Large intestine (tissue), 3 donors: ENCODE results near the gene PLA2G4D. TPM values are rescaled to one million over a fixed set of nuclear protein-coding genes. Genes with fewer than 3 reads are reported as not detected.

Source experiments
- DNase-seq, 2 donors: peaks; one replicate each; pipeline versions ENCODE4 v3.0.0 to v3.0.0-alpha.2; 2013
- H3K27ac ChIP-seq: one replicate; pipeline ENCODE4 v1.5.1; 2013; ENCODE audit warnings: low read length
- H3K27me3 ChIP-seq: 2 replicates; pipeline ENCODE4 v1.6.1; 2013; ENCODE audit warnings: low read length; ENCODE audit not compliant: control insufficient read depth, insufficient read depth
- H3K36me3 ChIP-seq: 2 replicates; pipeline ENCODE4 v1.6.1; 2013; ENCODE audit warnings: low read length; ENCODE audit not compliant: control insufficient read depth, insufficient read depth
- H3K4me1 ChIP-seq: one replicate; pipeline ENCODE4 v1.6.1; 2013; ENCODE audit warnings: low read length; ENCODE audit not compliant: control insufficient read depth, insufficient read depth
- H3K4me3 ChIP-seq: one replicate; pipeline ENCODE4 v1.5.1; 2013; ENCODE audit warnings: low read length
- H3K9me3 ChIP-seq: one replicate; pipeline ENCODE4 v1.6.1; 2013; ENCODE audit warnings: mild to moderate bottlenecking, low read depth, low read length, moderate library complexity; ENCODE audit not compliant: control insufficient read depth
- WGBS: methylation state at CpG from one replicate; pipeline ENCODE4 v1.1.5; 2013; ENCODE audit warnings: low lambda C conversion rate; ENCODE audit not compliant: insufficient coverage; 5-methylcytosine and 5-hydroxymethylcytosine counted together
- polyA plus RNA-seq: library from polyadenylated mRNA; unstranded; fragments of 120-200 nt; gene quantifications from one replicate; pipeline ENCODE4 v1.2.1, GENCODE V29; 2013

Gene PLA2G4D
- polyA plus RNA-seq, 1 donor = 0.06 TPM

DNA sequence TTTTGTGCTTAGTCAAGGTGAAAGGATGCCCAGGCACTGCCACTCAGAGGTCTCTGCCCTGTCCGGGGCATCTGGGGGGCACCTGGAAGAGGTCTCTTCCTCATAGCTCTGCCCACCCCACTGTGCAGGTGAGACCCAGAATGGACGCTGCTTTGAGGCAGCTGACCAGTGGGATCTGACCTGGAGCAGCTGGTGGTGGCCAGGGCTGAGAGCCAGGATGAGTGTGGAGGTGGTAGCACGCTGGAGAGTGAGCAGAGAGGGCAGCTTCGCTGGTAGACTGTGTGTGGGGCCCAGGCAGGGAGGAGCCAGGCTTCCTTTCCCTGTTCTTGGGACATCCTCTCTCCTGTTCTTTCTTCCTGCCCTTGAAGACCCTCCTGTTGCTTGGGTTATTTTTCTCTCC lies 41.4 kb downstream of the PLA2G4D start:
- Histone ChIP-seq H3K27me3 (no peaks in the 10 kb centered on the region), H3K4me1 (peaks cover 9% of the 10 kb centered on the region), H3K9me3 (no peaks in the 10 kb centered on the region), H3K36me3 (no peaks in the 10 kb centered on the region), H3K4me3 (no peak overlapping the region), H3K27ac (no peak overlapping the region)
- no peak for DNase-seq
- WGBS = no CpG with 5 or more reads among the region's 4 CpGs

- no peak overlapping the region for H3K4me3 ChIP-seq
- no peaks in the 10 kb centered on the region for H3K9me3 ChIP-seq
- no peak for DNase-seq
- peaks cover 6% of the 10 kb centered on the region for H3K4me1 ChIP-seq
- H3K27ac ChIP-seq = no peak overlapping the region
- H3K36me3 ChIP-seq = no peaks in the 10 kb centered on the region
- WGBS = no CpG with 5 or more reads among the region's 10 CpGs
- H3K27me3 ChIP-seq = no peaks in the 10 kb centered on the region
Observed at GRCh38 chr15:42050484-42051255, 43.7 kb downstream of the PLA2G4D start.

DNA sequence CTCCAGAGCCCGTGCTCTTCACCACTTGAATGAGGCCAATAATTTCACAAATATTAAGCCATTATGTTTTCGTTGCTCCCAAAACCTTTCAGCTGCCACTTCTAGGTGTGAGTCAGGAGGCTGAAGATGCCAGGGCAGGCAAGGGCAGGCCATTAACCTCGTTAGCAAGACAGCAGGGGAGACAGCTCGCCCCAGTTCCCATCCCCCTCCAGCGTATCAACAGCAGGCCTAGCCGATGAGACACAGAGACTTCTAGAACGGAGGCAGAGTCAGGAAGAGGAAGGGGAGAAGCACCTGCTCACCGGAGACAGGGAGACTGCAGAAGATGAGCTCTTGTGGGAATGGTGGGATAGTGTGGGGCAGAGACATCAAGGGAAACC lies 45.6 kb downstream of the PLA2G4D start:
- DNase-seq = no peak
- peaks cover 6% of the 10 kb centered on the region for H3K4me1 ChIP-seq
- no peaks in the 10 kb centered on the region for H3K36me3 ChIP-seq
- H3K27me3 ChIP-seq = no peaks in the 10 kb centered on the region
- H3K27ac ChIP-seq = no peak overlapping the region
- no peak overlapping the region for H3K4me3 ChIP-seq
- H3K9me3 ChIP-seq = no peaks in the 10 kb centered on the region
- no CpG with 5 or more reads among the region's 8 CpGs for WGBS

DNA sequence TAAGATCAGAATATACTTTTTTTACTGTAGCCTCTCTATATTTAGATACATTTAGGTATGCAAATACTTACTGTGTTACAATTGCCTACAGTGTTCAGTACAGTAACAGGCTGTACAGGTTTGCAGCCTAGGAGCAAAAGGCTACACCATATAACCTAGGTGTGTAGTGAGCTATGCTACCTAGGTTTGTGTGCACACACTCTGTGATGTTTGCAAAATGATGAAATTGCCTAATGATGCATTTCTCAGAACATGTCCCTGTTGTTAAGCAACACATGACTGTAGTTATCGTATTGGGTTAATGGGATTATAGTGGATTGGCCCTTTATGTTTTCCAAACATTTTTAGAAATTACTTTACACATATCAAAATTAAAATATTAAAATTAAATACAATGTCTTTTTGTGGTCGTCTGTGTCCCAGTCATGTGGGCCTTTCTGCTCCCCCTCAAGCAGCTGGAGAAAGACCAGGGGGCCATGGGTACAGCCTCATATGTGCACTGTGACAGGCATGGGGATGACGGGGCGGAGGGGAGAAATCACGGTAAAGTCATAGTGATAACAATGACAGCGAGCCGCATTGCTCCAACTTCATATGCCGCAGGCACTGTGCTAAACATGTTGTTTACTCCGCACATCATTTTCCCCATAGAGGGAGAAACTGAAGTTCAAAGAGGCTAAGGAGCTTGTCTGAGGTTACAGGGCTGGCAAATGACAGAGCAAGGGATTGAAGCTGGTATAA lies 46.1 kb downstream of the PLA2G4D start:
- Histone ChIP-seq H3K27ac (no peak overlapping the region), H3K36me3 (no peaks in the 10 kb centered on the region), H3K4me3 (no peak overlapping the region), H3K27me3 (no peaks in the 10 kb centered on the region), H3K4me1 (peaks cover 6% of the 10 kb centered on the region), H3K9me3 (no peaks in the 10 kb centered on the region)
- whole genome bisulfite sequencing = no CpG with 5 or more reads among the region's 9 CpGs
- no peak for DNase-seq

DNA sequence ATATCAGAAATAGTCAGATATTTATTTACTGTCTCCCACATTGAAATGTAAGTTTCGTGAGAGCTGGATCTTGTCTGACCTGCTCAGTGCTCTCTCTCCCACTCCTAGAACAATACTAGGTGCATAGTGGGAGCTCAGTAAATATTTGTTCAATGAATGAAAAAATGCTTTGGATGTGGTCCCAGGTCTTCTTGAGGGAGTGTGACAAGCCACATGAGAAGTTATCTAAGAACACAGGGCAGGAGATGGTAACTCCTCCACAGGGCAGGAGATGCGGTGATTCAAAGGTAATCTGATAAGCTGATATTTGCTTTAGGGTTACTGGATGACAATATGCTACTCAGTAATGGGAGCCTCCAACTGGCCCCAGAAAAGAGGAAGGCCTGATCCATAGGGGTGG lies 47.8 kb downstream of the PLA2G4D start:
- H3K9me3 ChIP-seq = no peaks in the 10 kb centered on the region
- H3K27me3 ChIP-seq = no peaks in the 10 kb centered on the region
- no peak for DNase-seq
- no peaks in the 10 kb centered on the region for H3K36me3 ChIP-seq
- peaks cover 6% of the 10 kb centered on the region for H3K4me1 ChIP-seq
- H3K4me3 ChIP-seq = no peak overlapping the region
- no peak overlapping the region for H3K27ac ChIP-seq
- WGBS = no CpG with 5 or more reads among the region's 2 CpGs

DNA sequence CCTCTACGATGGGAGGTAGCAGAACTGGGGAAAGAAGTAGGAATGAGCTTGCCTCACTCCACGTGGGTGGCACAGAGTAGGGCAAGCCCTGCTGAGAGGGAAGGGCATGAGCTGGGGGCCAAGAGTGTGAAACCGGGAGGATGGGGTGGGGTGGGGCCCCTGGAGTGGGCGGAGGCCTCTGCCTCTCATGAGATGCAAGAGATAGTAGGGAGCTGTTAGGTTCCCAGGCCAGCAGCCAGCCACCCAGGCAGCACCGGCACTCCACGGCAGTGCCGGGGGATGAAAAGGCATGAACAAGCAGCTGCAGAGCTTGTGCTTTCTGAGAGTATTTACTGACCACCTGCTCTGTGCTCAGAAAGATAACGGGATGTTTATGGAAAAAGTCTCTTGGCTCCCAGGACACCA lies 49.1 kb downstream of the PLA2G4D start:
- Histone ChIP-seq H3K4me1 (peaks cover 6% of the 10 kb centered on the region), H3K36me3 (no peaks in the 10 kb centered on the region), H3K27ac (no peak overlapping the region), H3K9me3 (no peaks in the 10 kb centered on the region), H3K27me3 (no peaks in the 10 kb centered on the region), H3K4me3 (no peak overlapping the region)
- no CpG with 5 or more reads among the region's 8 CpGs for WGBS
- DNase-seq = no peak

DNA sequence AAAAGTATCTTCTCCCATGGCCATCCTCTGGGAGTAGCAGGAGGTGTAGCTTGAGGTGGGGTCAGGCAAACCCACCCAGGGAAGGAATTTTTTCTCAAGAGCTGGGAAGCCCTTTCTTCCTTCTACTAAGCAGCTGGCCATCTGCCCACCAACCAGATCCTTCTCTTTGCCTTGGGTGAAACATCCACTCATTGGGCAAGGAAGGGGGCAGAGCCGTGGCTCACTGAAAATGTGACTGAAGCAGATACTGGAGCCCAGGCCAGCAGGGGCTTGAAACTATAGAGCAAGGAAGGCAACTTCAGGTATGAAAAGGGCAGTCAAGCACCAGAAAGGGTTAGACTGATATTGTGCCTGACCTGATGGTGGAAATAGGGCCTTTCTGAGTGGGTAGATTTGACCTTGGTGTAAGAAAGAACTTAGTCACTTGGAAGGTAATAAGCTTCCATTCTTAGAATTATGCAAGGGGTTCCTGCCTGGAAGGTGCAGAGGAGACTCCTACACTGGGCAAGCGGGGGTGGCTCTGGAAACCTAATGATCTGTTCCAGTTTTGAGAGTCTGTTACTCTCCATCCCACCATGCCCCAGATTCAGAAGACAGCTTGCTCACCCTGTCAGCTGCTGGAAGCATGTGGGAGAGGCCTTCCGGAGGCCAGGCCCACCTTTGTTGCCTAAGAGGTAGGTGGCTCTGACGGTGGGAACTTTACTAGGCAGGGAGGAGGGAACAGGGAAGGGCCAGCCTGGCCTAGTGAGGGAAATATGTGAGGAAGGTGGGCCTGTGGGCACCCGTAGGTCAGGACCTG lies 51.6 kb downstream of the PLA2G4D start:
- Histone ChIP-seq H3K4me3 (no peak overlapping the region), H3K27me3 (no peaks in the 10 kb centered on the region)
- WGBS = 100% methylated on average over 1 of the region's 5 CpGs

GRCh38 chr15:42038401-42038800 lies 56.0 kb downstream of the PLA2G4D start:
- Histone ChIP-seq H3K9me3 (no peaks in the 10 kb centered on the region), H3K27ac (no peak overlapping the region), H3K4me1 (peaks cover 8% of the 10 kb centered on the region), H3K36me3 (no peaks in the 10 kb centered on the region), H3K27me3 (no peaks in the 10 kb centered on the region), H3K4me3 (no peak overlapping the region)
- WGBS = 100% methylated on average over 1 of the region's 6 CpGs
- no peak for DNase-seq

More for the DNA sequence above, 51.6 kb downstream of the PLA2G4D start:
- H3K27ac ChIP-seq = no peak overlapping the region
- DNase-seq = no peak
- H3K36me3 ChIP-seq = no peaks in the 10 kb centered on the region
- no peaks in the 10 kb centered on the region for H3K9me3 ChIP-seq
- H3K4me1 ChIP-seq = peaks cover 6% of the 10 kb centered on the region

GRCh38 chr15:42037656-42038055 lies 56.7 kb downstream of the PLA2G4D start:
- H3K27me3 ChIP-seq = no peaks in the 10 kb centered on the region
- H3K4me1 ChIP-seq = peaks cover 8% of the 10 kb centered on the region
- no peaks in the 10 kb centered on the region for H3K9me3 ChIP-seq
- WGBS = no CpG with 5 or more reads among the region's 8 CpGs
- H3K36me3 ChIP-seq = no peaks in the 10 kb centered on the region
- H3K27ac ChIP-seq = no peak overlapping the region
- no peak for DNase-seq
- no peak overlapping the region for H3K4me3 ChIP-seq

DNA sequence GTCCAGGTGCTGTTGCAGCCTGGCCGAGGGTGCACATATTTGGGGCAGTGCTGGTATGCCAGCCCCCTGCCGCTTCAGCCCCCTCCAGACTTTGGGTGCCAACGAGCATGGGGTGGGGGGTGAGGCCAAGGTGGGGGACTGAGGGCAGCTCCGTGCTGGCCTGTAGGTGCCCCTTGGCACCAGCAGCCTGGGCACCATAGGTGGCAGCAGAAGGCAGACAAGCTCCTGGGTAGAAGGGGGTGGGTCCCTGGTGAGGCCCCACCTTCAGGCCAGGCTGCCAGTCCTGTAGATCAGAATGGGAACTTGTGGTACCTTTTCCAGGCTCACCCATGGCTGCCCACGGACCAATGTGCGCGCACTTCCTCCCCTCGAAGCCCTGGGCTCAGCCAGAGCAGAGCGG lies 57.4 kb downstream of the PLA2G4D start:
- no peak for DNase-seq
- H3K36me3 ChIP-seq = no peaks in the 10 kb centered on the region
- H3K27me3 ChIP-seq = no peaks in the 10 kb centered on the region
- no peak overlapping the region for H3K27ac ChIP-seq
- no peaks in the 10 kb centered on the region for H3K9me3 ChIP-seq
- peaks cover 8% of the 10 kb centered on the region for H3K4me1 ChIP-seq
- no peak overlapping the region for H3K4me3 ChIP-seq
- WGBS = no CpG with 5 or more reads among the region's 9 CpGs
